ENCODE data around the gene SLC47A1. TPM values are rescaled to one million over a fixed set of nuclear protein-coding genes. Genes with fewer than 3 reads are reported as not detected.
A peak's percentile ranks its signal among the peaks of the same experiment; 100 is the strongest.

SLC47A1 gene
- total and polyA plus RNA-seq, 2 of the 13 experiments (the other 11 are each of a cell fraction or from before 2014, with no cell fraction given): 42.1 to 67.5 TPM

DNA sequence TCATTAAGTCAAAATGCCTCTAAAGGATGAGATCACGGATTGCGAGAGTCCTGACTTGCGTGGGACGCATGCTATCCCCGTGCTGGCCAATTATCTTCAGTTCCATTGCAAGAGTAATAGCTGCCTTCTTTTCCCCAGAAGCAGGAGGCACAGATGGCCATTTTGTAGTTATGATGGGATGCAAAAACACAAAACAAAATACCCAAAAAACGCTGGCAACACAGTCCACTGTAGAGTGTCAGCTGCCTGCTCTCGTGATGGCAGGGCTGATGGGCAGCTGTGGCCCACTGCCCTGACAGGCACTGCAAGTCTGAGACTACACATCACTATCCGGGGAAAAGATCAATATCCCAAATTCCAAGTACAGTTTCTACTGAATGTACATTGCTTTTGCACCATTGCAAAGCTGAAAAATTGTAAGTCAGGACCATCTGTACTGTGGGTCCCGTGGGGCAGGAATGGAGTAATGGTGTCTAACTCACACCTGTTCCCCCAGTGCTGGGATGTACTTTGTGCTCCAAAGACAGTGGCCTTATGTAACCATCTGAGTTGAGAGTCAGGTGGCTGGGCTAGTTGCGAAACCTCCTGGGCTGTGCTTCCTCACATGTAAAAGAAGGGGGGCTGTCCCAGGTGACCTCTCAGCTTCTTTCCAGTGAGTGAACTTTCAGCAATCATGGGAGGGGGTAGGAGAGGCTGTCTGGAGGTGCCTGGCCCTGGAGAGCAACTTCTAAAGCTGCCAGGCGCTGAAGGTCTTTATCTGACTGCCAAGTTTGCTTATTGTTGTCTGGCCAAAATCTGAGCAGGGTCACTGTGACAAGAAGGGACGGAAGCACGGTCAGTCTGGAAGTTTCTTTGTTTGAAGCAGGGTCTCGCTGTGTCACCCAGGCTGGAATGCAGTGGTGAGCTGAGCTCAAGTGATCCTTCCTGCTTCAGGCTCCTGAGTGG lies 4.7 kb downstream of the SLC47A1 start (continued):
- TF ChIP-seq NFKBIZ (CRISPR knock-in tag; IDR thresholded peaks at IDR 0.05) (0 out of 2 replicates have a peak, but pooled peaks have one; percentile 59), MBNL3 (CRISPR knock-in tag; conservative IDR thresholded peaks at IDR 0.05) (no peak), FIP1L1 (IDR thresholded peaks at IDR 0.05; ENCODE audit: borderline replicate concordance, insufficient read depth, low read depth, low read length) (no peak), REXO4 (CRISPR knock-in tag; IDR thresholded peaks at IDR 0.05; ENCODE audit: borderline replicate concordance) (no peak), ZNF383 (CRISPR knock-in tag; IDR thresholded peaks at IDR 0.05; ENCODE audit: borderline replicate concordance) (peak; percentile 94; the same call in 1 of the 2 replicates), ZBTB4 (CRISPR knock-in tag; IDR thresholded peaks at IDR 0.05; ENCODE audit: borderline replicate concordance) (no peak), KMT2A (CRISPR knock-in tag; IDR thresholded peaks at IDR 0.05) (peak; percentile 84), MIER2 (CRISPR knock-in tag; IDR thresholded peaks at IDR 0.05) (peak; percentile 56; the same call in 1 of the 2 replicates), PRDM10 (CRISPR knock-in tag; IDR thresholded peaks at IDR 0.05; ENCODE audit: low read depth) (peak; percentile 81; the same call in 1 of the 2 replicates)
- TF ChIP-seq, protein P1, sequence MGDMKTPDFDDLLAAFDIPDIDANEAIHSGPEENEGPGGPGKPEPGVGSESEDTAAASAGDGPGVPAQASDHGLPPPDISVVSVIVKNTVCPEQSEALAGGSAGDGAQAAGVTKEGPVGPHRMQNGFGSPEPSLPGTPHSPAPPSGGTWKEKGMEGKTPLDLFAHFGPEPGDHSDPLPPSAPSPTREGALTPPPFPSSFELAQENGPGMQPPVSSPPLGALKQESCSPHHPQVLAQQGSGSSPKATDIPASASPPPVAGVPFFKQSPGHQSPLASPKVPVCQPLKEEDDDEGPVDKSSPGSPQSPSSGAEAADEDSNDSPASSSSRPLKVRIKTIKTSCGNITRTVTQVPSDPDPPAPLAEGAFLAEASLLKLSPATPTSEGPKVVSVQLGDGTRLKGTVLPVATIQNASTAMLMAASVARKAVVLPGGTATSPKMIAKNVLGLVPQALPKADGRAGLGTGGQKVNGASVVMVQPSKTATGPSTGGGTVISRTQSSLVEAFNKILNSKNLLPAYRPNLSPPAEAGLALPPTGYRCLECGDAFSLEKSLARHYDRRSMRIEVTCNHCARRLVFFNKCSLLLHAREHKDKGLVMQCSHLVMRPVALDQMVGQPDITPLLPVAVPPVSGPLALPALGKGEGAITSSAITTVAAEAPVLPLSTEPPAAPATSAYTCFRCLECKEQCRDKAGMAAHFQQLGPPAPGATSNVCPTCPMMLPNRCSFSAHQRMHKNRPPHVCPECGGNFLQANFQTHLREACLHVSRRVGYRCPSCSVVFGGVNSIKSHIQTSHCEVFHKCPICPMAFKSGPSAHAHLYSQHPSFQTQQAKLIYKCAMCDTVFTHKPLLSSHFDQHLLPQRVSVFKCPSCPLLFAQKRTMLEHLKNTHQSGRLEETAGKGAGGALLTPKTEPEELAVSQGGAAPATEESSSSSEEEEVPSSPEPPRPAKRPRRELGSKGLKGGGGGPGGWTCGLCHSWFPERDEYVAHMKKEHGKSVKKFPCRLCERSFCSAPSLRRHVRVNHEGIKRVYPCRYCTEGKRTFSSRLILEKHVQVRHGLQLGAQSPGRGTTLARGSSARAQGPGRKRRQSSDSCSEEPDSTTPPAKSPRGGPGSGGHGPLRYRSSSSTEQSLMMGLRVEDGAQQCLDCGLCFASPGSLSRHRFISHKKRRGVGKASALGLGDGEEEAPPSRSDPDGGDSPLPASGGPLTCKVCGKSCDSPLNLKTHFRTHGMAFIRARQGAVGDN (CRISPR knock-in tag; IDR thresholded peaks at IDR 0.05): peak; percentile 83
